Spleen (tissue), 7 donors: ENCODE data around the gene HEBP1.

Experiments used
- CTCF ChIP-seq, 11 experiments: fragments of 200-600 bp in 7 of 11; fragments of 450-650 bp in 4 of 11; sonication (generic) in 4 of 11; IDR thresholded peaks in 8 of 11; conservative IDR thresholded peaks in 3 of 11; 1 replicate in 7 of 11; 2 replicates in 4 of 11; pipeline versions ENCODE4 v1.4.0 to v1.8.0; 2016 to 2021; ENCODE audit warnings: antibody characterized with exemption in 11 of 11, inconsistent platforms in 4 of 11, mild to moderate bottlenecking in 1 of 11
- POLR2A ChIP-seq, 3 donors: fragments of 450-650 bp; IDR thresholded peaks; one replicate each; pipeline ENCODE4 v1.5.1; 2017; ENCODE audit warnings: antibody characterized with exemption in 3 of 3, mild to moderate bottlenecking in 1 of 3
- POLR2AphosphoS5 ChIP-seq, 3 donors: sonication (generic); formaldehyde crosslinking; IDR thresholded peaks; one replicate each; pipeline ENCODE4 v1.5.1; 2017; ENCODE audit warnings: antibody characterized with exemption in 3 of 3
- donor health status: DM: no; HTN: no; CAD: no; lungs with moderate emphysema.
- donor health status: DM: no; HTN: no; CAD: no.
- donor health status: DM: no; HTN: no; CAD: no.

GRCh38 chr12:13004361-13004760 lies 4.3 kb upstream of the HEBP1 start:
- TF ChIP-seq CTCF (IDR thresholded peaks at IDR 0.05 in 8 of 11, conservative IDR thresholded peaks at IDR 0.05 in 3 of 11): no peak
- no peak for TF ChIP-seq POLR2AphosphoS5 (IDR thresholded peaks at IDR 0.05)
- no peak for TF ChIP-seq POLR2A (IDR thresholded peaks at IDR 0.05)
